ENCODE measurements around the gene SIX1.

DNA sequence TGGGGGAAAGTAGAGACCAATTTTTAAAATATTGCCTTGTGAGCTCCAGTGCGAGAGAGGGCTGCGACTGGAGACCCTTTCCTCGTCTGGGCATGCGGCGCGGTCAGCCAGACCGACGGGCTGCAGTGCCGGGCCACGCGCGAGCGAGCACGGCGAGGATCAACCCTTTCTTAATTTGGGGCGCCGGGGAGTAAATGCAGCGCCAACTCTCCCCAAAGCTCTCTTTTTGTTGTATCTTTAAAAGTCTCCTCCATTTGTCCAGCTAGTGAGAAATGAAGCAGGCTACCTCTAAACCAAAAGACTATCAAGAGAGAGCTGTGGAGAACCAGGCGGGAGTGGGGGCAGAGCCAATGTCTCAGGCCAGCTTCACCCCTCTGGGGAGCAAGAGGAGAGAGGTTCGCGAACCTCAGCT, 1.4 kb downstream of the SIX1 start:
- no peak for TF ChIP-seq CTCF (IDR thresholded peaks at IDR 0.05)
- TF ChIP-seq POLR2A (IDR thresholded peaks at IDR 0.05), result no peak
